ENCODE data around the gene CRYBB3. TPM values are rescaled to one million over a fixed set of nuclear protein-coding genes. Genes with fewer than 3 reads are reported as not detected.

CRYBB3 gene
- total RNA-seq, 1 experiment from 2014 or later: 0.48 TPM

GRCh38 chr22:25207553-25208157, 8.0 kb downstream of the CRYBB3 start:
- DNase-seq (ENCODE audit: low spot score) (no peak), ATAC-seq (no peak)
- POLR2A ChIA-PET: no interaction called here
- Mint-ChIP-seq H3K9me3 (no peaks in the 10 kb centered on the region), H3K4me1 (no peaks in the 10 kb centered on the region), H3K27me3 (ENCODE audit: low read depth) (no peaks in the 10 kb centered on the region), H3K27ac (no peak overlapping the region), H3K4me3 (no peak overlapping the region), H3K36me3 (no peaks in the 10 kb centered on the region)
- TF ChIP-seq, protein P1, sequence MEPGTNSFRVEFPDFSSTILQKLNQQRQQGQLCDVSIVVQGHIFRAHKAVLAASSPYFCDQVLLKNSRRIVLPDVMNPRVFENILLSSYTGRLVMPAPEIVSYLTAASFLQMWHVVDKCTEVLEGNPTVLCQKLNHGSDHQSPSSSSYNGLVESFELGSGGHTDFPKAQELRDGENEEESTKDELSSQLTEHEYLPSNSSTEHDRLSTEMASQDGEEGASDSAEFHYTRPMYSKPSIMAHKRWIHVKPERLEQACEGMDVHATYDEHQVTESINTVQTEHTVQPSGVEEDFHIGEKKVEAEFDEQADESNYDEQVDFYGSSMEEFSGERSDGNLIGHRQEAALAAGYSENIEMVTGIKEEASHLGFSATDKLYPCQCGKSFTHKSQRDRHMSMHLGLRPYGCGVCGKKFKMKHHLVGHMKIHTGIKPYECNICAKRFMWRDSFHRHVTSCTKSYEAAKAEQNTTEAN (CRISPR knock-in tag; IDR thresholded peaks at IDR 0.05): no peak
- TF ChIP-seq, protein P2, sequence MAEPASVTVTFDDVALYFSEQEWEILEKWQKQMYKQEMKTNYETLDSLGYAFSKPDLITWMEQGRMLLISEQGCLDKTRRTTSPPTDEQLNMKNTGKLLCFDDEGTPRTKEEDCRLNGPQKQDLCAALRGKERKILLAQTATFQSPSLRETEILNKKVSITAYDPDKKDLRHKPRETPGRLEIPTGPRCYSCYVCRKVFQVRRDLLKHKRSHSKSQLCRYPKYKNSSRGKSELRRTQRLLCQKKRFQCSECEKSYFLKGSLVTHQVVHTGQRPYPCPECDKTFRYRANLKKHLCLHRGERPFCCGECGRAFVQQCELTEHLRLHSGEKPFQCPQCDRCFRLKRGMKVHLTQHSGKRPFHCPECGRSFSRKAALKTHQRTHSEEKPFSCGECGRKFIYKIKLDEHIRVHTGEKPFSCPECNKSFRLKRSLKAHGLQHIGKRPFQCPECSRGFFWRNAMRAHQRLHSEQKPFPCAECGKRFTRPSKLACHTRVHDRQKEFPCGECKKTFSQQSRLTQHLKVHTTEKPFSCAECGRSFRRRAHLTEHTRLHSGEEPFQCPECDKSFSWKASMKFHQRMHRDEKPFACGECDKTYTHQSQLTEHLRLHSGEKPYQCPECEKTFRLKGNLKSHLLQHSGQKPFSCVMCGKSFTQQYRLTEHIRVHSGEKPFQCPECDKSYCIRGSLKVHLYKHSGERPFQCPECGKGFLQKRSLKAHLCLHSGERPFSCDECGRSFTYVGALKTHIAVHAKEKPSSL (CRISPR knock-in tag; conservative IDR thresholded peaks at IDR 0.05): no peak
- TF ChIP-seq ZNF121 (CRISPR knock-in tag; IDR thresholded peaks at IDR 0.05) (no peak), FOXJ3 (CRISPR knock-in tag; IDR thresholded peaks at IDR 0.05; ENCODE audit: borderline replicate concordance) (no peak), CBFB (CRISPR knock-in tag; IDR thresholded peaks at IDR 0.05; ENCODE audit: low read depth) (no peak), HMGA2 (CRISPR knock-in tag; IDR thresholded peaks at IDR 0.05) (no peak), NFATC4 (CRISPR knock-in tag; IDR thresholded peaks at IDR 0.05) (no peak)
- TF ChIP-seq, protein P3, sequence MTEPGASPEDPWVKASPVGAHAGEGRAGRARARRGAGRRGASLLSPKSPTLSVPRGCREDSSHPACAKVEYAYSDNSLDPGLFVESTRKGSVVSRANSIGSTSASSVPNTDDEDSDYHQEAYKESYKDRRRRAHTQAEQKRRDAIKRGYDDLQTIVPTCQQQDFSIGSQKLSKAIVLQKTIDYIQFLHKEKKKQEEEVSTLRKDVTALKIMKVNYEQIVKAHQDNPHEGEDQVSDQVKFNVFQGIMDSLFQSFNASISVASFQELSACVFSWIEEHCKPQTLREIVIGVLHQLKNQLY (CRISPR knock-in tag; IDR thresholded peaks at IDR 0.05): no peak
- TF ChIP-seq, protein P4, sequence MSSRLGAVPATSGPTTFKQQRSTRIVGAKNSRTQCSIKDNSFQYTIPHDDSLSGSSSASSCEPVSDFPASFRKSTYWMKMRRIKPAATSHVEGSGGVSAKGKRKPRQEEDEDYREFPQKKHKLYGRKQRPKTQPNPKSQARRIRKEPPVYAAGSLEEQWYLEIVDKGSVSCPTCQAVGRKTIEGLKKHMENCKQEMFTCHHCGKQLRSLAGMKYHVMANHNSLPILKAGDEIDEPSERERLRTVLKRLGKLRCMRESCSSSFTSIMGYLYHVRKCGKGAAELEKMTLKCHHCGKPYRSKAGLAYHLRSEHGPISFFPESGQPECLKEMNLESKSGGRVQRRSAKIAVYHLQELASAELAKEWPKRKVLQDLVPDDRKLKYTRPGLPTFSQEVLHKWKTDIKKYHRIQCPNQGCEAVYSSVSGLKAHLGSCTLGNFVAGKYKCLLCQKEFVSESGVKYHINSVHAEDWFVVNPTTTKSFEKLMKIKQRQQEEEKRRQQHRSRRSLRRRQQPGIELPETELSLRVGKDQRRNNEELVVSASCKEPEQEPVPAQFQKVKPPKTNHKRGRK (CRISPR knock-in tag; IDR thresholded peaks at IDR 0.05; ENCODE audit: borderline replicate concordance): no peak
- TF ChIP-seq, protein P5, sequence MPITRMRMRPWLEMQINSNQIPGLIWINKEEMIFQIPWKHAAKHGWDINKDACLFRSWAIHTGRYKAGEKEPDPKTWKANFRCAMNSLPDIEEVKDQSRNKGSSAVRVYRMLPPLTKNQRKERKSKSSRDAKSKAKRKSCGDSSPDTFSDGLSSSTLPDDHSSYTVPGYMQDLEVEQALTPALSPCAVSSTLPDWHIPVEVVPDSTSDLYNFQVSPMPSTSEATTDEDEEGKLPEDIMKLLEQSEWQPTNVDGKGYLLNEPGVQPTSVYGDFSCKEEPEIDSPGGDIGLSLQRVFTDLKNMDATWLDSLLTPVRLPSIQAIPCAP (CRISPR knock-in tag; IDR thresholded peaks at IDR 0.05): no peak
- CTCF ChIA-PET: no interaction called here

- ChIA-PET POLR2A (no interaction called here), CTCF (no interaction called here)
- DNase-seq (ENCODE audit: low spot score) (no peak), ATAC-seq (no peak)
- Mint-ChIP-seq H3K27ac (no peak overlapping the region), H3K9me3 (peaks cover 4% of the 10 kb centered on the region), H3K36me3 (0 out of 2 replicates have a peak, but pooled peaks cover 1% of the 10 kb centered on the region), H3K4me1 (no peaks in the 10 kb centered on the region), H3K27me3 (ENCODE audit: low read depth) (no peaks in the 10 kb centered on the region), H3K4me3 (no peak overlapping the region)
- TF ChIP-seq ZNF263 (CRISPR knock-in tag; IDR thresholded peaks at IDR 0.05; ENCODE audit: low read depth) (no peak), PRRX2 (CRISPR knock-in tag; IDR thresholded peaks at IDR 0.05) (no peak), MYBL2 (CRISPR knock-in tag; IDR thresholded peaks at IDR 0.05) (no peak), FOXP1 (CRISPR knock-in tag; IDR thresholded peaks at IDR 0.05; ENCODE audit: borderline replicate concordance) (no peak), NR3C1 (CRISPR knock-in tag; conservative IDR thresholded peaks at IDR 0.05; ENCODE audit: low read depth) (no peak), ZNF671 (CRISPR knock-in tag; IDR thresholded peaks at IDR 0.05) (no peak), SP1 (CRISPR knock-in tag; conservative IDR thresholded peaks at IDR 0.05) (no peak), TP53 (CRISPR knock-in tag; IDR thresholded peaks at IDR 0.05) (no peak), OVOL2 (CRISPR knock-in tag; IDR thresholded peaks at IDR 0.05; ENCODE audit: borderline replicate concordance) (no peak)
- TF ChIP-seq, protein P4 (CRISPR knock-in tag; IDR thresholded peaks at IDR 0.05; ENCODE audit: borderline replicate concordance): no peak
- TF ChIP-seq, protein P1 (CRISPR knock-in tag; IDR thresholded peaks at IDR 0.05): no peak
Observed at GRCh38 chr22:25208328-25208727, 8.7 kb downstream of the CRYBB3 start.

All from WTC11 (cell line).